GM18499 (cell line): Measurements from ENCODE around the gene DTNB.
A peak's percentile ranks its signal among the peaks of the same experiment; 100 is the strongest.

ENCODE experiments used
- ATAC-seq: cut with Tn5 transposase; IDR thresholded peaks from one replicate; pipeline ENCODE4 v1.9.1; 2021; ENCODE audit warnings: moderate number of reproducible peaks; ENCODE audit not compliant: insufficient read depth, unreplicated experiment

Gene DTNB

GRCh38 chr2:25362434-25363145, 310.8 kb downstream of the DTNB start:
- ATAC-seq = no peak

GRCh38 chr2:25362049-25362433, 311.3 kb downstream of the DTNB start:
- peak; percentile 50 for ATAC-seq

DNA sequence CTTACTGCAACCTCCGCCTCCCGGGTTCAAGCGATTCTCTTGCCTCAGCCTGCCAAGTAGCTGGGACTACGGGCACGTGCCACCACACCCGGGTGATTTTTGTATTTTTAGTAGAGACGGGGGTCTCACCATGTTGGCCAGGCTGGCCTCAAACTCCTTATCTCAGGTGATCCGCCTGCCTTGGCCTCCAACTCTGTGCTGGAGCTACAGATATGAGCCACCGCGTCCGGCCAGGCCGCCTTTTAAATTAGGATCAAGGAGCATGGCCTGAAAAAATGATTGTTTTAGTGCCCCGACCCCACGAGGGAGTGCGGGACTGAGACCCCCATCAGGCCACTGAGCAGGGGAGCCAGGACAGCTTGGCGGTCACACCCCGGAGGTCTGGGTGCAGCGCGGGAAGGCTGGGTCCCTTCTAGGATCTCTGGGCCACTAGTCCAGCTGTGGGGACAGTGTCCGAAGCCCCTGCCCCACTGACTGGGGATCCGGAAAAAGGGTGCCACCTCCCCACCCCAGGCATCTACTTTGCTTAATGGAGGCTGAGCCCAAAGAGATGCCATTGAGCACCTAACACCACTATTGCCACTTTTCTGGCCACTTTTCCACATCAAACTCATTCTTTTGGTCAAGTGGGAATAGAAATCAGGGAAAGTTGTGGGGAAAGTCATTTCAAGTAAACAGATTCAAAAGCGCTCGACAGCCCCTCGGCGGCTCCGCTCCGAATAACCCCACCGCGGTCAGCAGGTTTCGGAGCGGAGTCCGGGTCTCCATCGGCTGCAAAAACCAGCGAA, 311.9 kb downstream of the DTNB start:
- ATAC-seq = no peak

DNA sequence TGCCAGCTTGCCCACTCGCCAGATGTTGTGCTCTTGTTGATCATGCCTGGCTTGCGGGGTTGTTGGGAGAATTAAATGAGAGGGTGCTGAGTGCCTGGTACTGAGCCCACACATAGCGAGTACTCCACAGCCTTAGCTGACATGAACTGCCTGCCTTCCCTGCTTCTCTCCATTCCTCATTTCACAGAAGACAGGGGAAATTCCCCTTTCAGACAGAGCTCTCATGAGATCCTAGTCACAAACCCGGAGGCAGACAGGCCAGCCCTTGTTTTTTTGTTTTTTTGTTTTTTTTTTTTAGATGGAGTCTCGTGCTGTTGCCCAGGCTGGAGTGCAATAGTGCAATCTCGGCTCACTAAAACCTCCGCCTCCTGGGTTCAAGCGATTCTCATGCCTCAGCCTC, 314.5 kb downstream of the DTNB start:
- no peak for ATAC-seq

GRCh38 chr2:25358249-25358815, 315.0 kb downstream of the DTNB start:
- no peak for ATAC-seq

DNA sequence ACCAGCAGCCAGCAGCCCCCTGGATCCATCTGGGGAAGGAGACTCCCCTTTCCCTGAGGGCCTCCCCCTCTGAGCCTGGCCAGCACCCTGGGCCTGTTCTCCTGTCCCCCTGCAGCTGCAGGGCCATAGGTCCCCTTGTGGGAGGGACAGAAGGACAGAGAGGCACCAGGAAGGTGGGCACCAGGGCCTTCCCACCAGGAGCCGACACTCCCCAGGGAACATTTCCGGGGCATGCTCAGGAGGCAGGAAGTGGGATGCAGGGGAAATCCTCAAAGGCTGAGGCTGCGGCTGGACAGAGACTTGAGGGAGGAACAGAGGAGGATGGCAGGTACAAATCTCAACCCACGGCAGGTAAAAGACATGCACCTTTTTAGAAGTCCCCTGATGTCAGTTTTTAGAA, 317.3 kb downstream of the DTNB start:
- ATAC-seq = no peak

GRCh38 chr2:25355270-25355669, 318.1 kb downstream of the DTNB start:
- ATAC-seq = no peak

DNA sequence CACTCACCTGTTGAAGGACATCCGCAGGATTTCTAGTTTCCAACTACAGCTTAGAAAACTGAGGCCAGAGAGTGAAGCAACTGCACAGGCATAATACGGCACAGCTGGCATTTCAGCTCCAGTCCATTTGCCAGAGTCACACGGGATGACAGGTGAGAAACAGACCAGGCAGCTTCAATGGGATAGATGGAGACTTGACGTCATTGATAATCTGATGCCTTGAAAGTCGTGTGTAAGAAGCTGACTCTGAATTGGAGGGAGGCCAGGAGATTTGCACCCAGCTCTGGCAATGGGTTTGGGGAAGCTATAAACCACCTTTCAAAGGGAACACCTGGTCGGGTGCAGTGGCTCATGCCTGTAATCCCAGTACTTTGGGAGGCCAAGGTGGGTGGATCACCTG, 319.3 kb downstream of the DTNB start:
- ATAC-seq = no peak

- ATAC-seq = no peak
Observed at GRCh38 chr2:25349397-25349796, 324.0 kb downstream of the DTNB start.

GRCh38 chr2:25347846-25348245, 325.5 kb downstream of the DTNB start:
- no peak for ATAC-seq

DNA sequence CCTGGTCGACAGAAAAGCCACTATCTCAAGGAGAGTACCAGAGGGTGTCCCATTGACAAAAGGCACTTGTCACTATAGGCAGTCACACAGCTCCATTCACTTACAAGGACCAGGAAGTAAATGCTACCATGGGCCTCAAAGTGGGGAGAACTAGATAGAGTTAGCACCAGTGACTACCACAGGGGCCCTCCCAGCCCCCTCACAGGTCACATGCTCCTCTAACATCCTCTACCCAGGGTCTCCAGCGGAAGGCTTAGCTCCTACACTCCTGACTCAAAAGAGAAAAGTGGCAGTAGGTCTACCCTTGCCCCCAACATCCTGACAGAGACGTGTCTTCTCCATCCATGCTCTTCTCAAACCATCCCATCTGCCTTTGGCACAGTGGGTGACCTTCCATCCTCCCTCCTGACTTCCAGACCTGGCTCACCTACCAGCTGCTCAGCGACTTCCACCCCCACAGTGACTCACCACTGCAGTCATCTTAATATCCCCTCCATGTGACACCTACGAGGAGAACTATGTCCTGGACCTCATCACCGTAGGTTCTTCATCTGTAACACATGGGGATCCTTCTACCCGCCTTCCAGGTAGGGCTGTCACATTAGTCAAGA, 326.1 kb downstream of the DTNB start:
- no peak for ATAC-seq

- no peak for ATAC-seq
Observed at GRCh38 chr2:25343187-25343825, 330.1 kb downstream of the DTNB start.

- ATAC-seq = no peak
Observed at GRCh38 chr2:25342372-25343186, 330.8 kb downstream of the DTNB start.

- no peak for ATAC-seq
Observed at GRCh38 chr2:25341753-25342371, 331.5 kb downstream of the DTNB start, which contains the start of gene DNMT3A. DNMT3A (minus strand) TSS chr2:25341925; CDS start chr2:25313984, 27,941 bp downstream.

DNA sequence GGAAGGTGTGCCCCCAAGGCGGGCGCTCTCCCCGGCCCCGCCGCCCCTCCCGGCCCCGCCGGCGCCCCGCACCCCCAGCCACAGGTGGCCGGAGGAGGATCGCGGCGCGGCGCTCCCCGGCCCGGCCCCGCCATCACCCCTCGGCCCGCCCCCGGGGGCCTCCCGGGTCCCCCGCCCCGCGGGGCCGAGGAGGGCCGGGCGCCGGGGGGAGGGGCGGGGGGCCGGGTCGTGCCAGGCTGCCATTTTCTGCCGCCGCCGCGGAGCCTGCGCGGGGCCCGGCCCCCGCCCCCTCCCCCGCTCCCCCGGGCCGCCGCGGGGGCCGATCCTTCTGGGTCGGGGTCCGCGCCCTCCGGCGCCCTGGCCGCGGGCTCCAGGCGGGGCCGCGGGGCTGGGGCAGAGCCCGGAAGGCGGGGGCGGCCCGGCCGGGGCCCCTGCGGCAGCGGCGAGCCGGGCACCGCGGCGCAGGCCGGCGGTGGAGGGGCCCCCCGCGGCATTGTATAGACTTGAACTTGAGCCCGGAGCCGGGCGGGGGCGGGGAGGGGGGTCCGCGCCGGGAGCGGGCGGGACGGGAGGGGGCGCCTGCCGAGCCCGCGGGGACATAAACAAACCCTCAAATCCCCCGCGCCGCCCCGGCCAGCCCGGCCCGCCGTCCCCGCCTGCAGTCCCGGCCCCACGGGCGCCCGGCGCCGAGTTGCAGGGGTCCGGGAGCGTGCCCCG, 332.2 kb downstream of the DTNB start:
- no peak for ATAC-seq

DNA sequence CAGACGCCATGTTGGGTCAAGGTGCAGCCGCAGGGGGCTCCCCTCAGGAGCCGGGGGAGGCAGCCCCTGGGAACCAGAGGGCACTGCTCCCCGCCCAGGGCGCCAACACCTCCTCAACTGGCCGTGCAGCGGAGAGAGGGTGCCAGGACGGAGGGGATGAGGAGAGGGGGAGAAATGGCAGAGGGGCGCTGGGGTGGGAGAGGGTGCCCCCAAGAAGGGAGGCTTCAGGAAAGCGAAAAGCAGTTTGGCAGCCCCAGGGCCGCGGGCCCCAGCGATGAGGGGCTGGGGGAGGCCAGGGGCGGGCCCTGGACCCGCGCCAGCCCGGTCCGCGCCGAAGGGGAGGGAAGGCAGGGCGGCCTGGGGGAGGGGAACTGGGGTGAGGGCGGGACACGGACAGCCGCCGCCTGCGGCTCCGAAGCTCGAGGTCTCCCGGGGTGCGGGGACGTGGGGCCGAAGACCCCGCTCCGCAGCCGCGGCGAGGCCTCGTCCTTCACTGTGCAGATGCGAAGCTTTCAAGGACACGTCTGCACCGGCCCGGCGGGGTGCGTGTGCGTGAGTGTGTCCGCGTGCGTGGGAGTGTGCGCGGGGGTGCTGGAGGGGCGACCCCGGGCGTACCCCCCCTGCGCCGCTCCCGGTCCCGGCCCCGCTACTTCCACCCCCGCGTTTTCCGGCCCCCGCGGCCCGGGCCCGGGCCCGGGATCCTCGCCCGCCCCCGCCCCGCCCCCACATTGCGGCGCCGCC, 333.0 kb downstream of the DTNB start:
- no peak for ATAC-seq

GRCh38 chr2:25339791-25340180, 333.6 kb downstream of the DTNB start:
- ATAC-seq = no peak

DNA sequence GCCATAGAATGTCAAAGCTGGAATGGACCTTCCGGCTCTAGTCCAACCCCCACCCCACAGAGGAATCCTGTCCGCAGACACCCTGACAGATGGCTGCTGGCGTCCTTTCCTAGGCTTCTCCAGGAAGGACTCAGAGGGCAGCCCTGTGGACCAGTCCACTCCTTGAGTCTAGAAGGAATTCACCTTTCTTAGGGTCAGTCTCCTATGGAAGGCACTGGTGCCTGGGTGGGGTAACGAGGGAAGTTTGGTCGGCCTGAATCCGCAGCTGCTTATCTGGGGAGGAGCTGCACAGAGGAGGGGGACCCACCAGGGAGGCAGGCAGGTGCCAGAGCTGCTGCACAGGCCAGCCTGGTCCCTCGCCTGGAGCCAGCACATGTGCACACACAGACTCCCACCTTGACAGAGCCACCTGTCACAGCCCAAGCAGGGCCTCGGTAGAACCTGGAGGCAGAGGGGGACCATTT, 334.1 kb downstream of the DTNB start:
- ATAC-seq = no peak
